ENCODE data around the gene FARP1. TPM values are rescaled to one million over a fixed set of nuclear protein-coding genes. Genes with fewer than 3 reads are reported as not detected.

The FARP1 gene
- total RNA-seq, 6 experiments from 2014 or later = 44.9 to 104 (median 80.0) TPM

DNA sequence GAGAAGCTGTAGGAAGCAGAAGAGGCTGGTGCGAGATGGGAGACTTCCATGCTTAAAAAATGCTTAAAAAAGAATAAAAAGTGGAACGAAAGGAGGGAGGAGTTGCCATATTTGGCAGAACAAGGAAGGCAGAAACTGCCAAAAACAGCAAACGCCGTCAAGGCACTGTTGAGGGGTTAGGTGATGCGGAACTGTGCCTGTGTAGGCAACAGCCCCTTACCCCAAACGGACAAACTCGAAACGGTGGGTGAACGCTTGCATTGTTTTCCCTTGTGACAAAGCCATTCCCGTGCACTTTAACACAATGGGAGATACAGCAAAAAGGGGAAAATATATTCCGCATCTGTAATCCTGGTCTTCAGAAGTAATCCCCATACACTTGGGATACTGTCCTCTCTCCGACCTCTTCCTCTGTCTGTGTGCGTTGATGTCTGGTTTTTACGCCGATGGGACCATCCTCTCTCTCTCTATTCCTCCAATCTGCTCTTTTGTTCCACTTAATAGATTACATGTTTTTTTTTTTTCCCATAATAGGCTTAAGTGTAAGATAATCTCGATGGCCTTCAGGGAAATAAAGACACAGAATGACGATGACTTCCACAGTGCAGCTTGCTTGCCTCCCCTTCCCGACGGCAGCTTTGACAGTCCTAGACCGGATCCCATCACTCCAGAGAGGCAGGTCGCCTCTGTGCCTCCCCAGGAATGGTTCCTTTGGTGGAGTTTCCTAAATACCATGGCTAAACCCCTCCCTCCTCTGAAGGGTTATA lies 166.9 kb downstream of the FARP1 start:
- Histone ChIP-seq H3K4me1 (peaks cover 0 to 51% (median 18%) of the 10 kb centered on the region in 4 donors), H3K9me3 (no peaks in the 10 kb centered on the region), H3K27me3 (no peaks in the 10 kb centered on the region), H3K36me3 (no peaks in the 10 kb centered on the region), H3K4me3 (no peak overlapping the region), H3K27ac (peak overlapping the region in 1 of 3 donors; percentile 42)
- 86% methylated on average over 21 of the region's 21 CpGs for WGBS (ENCODE audit: insufficient coverage, low coverage, low lambda C conversion rate, missing lambda C conversion rate)
- DNase-seq (no peak), ATAC-seq (no peak)
- no peak for TF ChIP-seq POLR2A (IDR thresholded peaks at IDR 0.05)
- TF ChIP-seq, protein P1, sequence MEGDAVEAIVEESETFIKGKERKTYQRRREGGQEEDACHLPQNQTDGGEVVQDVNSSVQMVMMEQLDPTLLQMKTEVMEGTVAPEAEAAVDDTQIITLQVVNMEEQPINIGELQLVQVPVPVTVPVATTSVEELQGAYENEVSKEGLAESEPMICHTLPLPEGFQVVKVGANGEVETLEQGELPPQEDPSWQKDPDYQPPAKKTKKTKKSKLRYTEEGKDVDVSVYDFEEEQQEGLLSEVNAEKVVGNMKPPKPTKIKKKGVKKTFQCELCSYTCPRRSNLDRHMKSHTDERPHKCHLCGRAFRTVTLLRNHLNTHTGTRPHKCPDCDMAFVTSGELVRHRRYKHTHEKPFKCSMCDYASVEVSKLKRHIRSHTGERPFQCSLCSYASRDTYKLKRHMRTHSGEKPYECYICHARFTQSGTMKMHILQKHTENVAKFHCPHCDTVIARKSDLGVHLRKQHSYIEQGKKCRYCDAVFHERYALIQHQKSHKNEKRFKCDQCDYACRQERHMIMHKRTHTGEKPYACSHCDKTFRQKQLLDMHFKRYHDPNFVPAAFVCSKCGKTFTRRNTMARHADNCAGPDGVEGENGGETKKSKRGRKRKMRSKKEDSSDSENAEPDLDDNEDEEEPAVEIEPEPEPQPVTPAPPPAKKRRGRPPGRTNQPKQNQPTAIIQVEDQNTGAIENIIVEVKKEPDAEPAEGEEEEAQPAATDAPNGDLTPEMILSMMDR (IDR thresholded peaks at IDR 0.05) = no peak
- intact Hi-C loops (cut with DNase I) = no loop called here

DNA sequence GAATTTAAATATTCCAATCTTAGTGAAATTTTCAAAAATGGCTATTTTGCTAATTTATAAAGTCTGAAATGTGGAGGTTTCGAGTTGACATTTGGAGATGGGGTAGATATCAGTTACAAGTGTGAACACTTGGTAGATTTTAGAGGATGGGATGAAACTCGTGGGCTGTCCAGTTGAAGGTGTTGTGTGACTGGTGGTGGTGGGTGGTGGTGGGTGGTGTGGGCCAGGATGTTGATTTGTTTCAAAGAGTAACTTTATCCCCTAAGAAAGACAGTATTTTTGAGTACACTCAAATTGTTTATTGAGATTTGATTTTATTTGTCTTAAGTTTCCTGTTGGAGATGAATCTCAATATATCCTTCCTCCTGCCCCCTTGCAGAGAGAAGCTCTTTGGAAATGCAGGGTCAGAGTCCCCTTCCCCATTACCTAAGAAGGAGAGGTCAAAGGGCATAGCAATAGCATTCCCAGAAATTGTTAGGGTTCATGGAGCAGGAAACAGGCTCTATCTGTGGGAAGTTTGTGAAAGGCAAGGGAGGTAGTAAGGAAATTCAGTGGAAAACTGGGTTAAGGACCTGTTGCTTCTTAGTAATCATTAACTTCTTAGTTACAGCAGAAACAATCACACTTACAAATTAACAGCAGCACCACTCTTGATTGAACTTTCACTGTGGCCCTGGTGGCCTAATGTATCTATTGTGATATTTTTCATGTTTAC lies 167.7 kb downstream of the FARP1 start:
- H3K9me3 ChIP-seq = no peaks in the 10 kb centered on the region
- peaks cover 0 to 51% (median 18%) of the 10 kb centered on the region in 4 donors for H3K4me1 ChIP-seq
- peak overlapping the region in 2 of 3 donors; percentile 41 to 42 for H3K27ac ChIP-seq
- ATAC-seq (peak; percentile 35 to 60 (median 44)), DNase-seq (no peak)
- H3K4me3 ChIP-seq = no peak overlapping the region
- no peaks in the 10 kb centered on the region for H3K36me3 ChIP-seq
- WGBS (ENCODE audit: insufficient coverage, low coverage, low lambda C conversion rate, missing lambda C conversion rate) = 64% methylated on average over 2 of the region's 2 CpGs
- intact Hi-C loops (cut with DNase I) = no loop called here
- H3K27me3 ChIP-seq = no peaks in the 10 kb centered on the region
- TF ChIP-seq, protein P1 (IDR thresholded peaks at IDR 0.05) = no peak
- TF ChIP-seq POLR2A (IDR thresholded peaks at IDR 0.05) = no peak

DNA sequence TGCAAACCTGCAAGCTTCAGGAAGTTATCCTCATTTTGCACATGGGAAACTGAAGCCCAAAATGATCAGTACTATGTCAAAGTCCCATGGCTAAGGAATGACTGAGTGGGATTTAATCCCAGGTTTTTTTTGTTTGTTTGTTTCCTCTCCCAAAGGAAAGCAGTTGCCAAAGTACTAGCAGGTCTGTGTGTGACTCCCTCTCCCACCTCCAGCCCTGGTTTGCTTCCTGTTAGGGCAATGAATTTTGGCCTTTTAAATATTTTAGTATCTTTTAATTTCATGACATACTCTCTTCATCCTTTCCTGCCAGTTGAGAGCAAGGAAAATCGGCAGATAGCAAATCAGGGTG lies 168.3 kb downstream of the FARP1 start:
- Histone ChIP-seq H3K36me3 (no peaks in the 10 kb centered on the region), H3K4me3 (no peak overlapping the region), H3K9me3 (no peaks in the 10 kb centered on the region), H3K27me3 (no peaks in the 10 kb centered on the region), H3K27ac (peak overlapping the region in 2 of 3 donors; percentile 41 to 42), H3K4me1 (peaks cover 0 to 51% (median 18%) of the 10 kb centered on the region in 4 donors)
- ATAC-seq (peak; percentile 40 to 59 (median 45)), DNase-seq (no peak)
- intact Hi-C loops (cut with DNase I) = no loop called here
- TF ChIP-seq, protein P1 (IDR thresholded peaks at IDR 0.05) = no peak
- TF ChIP-seq POLR2A (IDR thresholded peaks at IDR 0.05) = no peak
- 41% methylated on average over 1 of the region's 1 CpG for WGBS (ENCODE audit: insufficient coverage, low coverage, low lambda C conversion rate, missing lambda C conversion rate)

DNA sequence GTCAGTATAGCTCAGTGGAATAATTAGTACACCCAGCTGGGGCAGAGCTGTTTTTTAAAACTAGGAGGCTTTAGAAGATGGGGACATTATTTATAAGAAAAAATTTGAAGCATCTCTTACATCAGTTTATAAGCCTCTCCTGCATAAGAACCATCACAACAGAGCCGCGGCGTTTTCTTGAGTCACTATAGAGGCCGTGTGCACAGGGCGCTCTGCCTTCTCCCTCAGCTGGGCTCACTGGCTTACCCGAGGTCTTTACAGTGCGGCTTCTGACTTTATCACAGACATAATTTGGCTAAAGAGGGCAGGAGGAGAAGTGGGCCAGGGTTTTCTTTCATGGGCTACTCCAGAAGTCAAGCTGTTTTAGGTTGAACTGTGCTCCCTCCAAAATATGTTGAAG lies 169.7 kb downstream of the FARP1 start:
- Histone ChIP-seq H3K27me3 (no peaks in the 10 kb centered on the region), H3K9me3 (no peaks in the 10 kb centered on the region), H3K36me3 (no peaks in the 10 kb centered on the region), H3K4me1 (peaks cover 0 to 45% (median 14%) of the 10 kb centered on the region in 4 donors), H3K4me3 (no peak overlapping the region), H3K27ac (peak overlapping the region in 1 of 3 donors; percentile 42)
- 70% methylated on average over 7 of the region's 7 CpGs for WGBS (ENCODE audit: insufficient coverage, low coverage, low lambda C conversion rate, missing lambda C conversion rate)
- TF ChIP-seq POLR2A (IDR thresholded peaks at IDR 0.05) = no peak
- TF ChIP-seq, protein P1 (IDR thresholded peaks at IDR 0.05) = no peak
- intact Hi-C loops (cut with DNase I) = no loop called here
- ATAC-seq = no peak
- DNase-seq = no peak
